IPS-NIHi7 (cell line): ENCODE measurements around the gene KIFC1.
"Not testable (repeated sequence)": the region's sequence is repeated elsewhere in the genome, so short reads cannot be mapped to it uniquely, and the experiment has no call there.

ENCODE experiments used
- DNase-seq: peaks from one replicate; pipeline ENCODE4 v3.0.0; 2012; ENCODE audit warnings: mixed read lengths; ENCODE audit errors: extremely low spot score

The KIFC1 gene, protein sequence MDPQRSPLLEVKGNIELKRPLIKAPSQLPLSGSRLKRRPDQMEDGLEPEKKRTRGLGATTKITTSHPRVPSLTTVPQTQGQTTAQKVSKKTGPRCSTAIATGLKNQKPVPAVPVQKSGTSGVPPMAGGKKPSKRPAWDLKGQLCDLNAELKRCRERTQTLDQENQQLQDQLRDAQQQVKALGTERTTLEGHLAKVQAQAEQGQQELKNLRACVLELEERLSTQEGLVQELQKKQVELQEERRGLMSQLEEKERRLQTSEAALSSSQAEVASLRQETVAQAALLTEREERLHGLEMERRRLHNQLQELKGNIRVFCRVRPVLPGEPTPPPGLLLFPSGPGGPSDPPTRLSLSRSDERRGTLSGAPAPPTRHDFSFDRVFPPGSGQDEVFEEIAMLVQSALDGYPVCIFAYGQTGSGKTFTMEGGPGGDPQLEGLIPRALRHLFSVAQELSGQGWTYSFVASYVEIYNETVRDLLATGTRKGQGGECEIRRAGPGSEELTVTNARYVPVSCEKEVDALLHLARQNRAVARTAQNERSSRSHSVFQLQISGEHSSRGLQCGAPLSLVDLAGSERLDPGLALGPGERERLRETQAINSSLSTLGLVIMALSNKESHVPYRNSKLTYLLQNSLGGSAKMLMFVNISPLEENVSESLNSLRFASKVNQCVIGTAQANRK

DNA sequence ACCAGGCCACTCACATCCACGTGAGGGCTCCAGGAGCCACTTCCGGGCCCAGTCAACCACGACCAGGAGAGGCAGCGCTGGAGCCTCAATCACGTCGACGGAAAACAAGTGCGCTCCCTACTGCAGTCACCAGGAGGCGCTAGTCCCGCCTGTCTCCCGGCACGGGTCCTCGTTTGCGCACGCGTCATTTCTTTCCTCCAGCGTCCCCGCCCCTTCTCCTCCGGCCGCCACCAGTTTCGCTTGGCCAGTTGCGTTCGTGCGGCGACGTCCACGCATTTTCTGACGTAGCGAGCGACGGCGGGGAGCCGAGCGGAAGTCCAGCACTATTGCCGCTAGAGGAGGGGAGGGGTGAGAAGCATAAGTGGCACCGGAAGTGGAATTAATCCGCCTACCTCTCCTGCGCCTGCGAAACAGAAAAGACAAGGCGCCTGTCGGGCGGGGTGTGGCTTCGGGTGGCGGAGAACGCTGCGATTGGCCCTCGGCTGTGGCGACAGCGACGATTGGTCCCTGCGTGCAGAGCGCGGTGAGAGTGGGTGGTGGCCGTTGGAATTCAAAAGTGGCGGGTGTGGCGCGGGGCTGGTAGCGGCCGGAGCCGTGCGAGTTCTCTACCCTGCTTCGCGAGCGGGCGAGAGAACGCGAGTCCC is at the start of gene KIFC1:
KIFC1 (plus strand) TSS at position 546 of the 644 bp plus-strand sequence. CDS start 163 bp downstream, outside the sequence.
- DNase-seq, result peak; percentile 95

DNA sequence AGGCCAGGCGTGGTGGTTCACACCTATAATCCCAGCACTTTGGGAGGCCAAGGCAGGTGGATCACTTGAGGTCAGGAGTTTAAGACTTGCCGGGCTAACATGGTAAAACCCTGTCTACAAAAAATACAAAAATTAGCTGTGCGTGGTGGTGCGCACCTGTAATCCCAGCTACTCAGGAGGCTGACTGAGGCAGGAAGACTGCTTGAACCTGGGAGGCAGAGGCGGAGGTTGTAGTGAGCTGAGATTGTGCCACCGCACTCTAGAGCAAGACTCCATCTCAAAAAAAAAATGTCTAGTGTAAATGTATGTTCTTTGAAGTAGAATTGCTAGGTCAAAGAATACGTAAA is 48.0 kb upstream of the KIFC1 start:
- DNase-seq, result not testable (repeated sequence)

DNA sequence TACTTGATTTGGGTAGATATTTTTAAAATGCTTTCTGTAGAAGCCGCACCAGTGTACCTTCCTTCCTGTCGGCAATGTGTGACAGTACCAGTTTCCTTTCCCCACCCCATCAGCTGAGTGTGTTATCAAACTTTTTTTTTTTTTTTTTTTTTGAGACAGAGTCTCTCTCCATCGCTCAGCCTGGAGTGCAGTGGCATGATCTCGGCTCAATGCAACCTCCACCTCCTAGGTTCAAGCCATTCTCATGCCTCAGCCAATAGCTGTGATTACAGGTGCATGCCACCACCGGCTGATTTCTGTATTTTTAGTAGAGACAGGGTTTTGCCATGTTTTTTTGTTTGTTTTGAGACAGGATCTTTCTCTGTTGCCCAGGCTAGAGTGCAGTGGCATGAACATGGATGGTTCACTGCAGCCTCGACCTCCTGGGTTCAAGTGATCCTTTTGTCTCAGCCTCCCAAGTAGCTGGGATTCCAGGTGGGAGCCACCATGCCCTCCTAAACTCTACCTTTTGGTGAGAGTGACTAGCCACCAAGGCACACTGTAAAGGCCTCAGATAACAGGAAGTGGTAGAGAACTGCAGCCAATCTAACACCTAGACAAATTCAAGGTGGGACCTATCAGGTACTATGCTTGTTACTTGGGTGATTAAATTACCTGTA is 47.5 kb upstream of the KIFC1 start:
- DNase-seq, result no peak

DNA sequence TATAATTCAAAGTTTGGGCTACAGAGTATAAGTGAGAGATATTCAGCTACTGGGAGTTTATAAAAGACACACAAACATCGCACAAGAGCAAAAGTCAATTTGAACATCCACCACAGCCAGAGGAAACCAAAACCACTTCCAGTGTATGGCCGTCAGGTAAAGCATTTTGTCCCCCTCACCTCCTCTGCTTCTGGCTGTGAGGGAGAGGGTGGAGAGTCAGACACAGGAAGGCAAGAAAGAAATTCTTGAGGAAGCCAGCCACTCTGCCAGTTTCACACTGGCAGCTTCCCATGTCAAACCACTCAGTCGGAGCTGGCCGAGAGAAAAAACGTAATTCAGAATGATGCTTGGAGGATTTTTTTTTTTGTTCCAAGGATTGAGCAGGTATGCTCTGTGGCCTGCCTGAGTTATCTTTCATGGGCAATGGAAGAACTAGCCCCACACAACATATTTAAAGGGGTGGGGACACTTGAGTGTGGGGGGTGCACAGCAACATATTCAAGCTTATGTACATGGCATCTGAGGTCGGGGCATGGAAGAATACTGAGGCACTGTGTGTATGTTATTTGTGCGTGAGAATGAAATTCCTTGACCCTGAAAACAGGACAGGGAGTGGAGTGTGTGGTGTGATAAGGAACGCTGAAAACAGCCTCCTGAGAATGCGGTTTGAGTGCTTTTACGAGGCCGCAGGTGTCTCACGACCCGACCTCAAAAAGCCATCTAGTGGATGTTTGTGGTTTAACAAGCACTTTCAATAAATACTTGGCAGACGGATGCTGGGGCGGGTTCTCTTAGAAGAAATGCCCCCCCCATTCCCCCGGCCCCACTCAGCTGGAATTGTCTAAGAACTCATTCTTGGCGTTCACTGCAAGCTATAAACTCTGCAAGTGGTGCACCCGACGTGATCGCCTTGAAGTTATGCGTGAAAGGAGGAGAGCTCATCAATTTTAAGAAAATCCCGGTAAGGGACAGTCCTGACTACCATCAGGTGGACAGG is 46.6 kb upstream of the KIFC1 start:
- DNase-seq, result peak; percentile 73

DNA sequence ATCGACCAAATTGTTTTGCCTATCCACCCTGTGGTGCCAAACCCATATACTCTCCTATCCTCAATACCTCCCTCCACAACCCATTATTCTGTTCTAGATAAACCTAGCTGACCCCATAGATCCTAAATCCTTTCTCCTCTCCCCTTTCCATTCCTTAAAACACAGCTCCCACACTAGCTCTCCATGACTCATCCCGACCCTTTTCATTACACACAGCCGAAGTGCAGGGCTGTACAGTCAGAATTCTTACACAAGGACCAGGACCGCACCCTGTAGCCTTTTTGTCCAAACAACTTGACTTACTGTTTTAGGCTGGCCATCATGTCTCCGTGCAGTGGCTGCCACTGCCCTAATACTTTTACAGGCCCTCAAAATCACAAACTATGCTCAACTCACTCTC is 44.7 kb upstream of the KIFC1 start:
- not testable (repeated sequence) for DNase-seq

DNA sequence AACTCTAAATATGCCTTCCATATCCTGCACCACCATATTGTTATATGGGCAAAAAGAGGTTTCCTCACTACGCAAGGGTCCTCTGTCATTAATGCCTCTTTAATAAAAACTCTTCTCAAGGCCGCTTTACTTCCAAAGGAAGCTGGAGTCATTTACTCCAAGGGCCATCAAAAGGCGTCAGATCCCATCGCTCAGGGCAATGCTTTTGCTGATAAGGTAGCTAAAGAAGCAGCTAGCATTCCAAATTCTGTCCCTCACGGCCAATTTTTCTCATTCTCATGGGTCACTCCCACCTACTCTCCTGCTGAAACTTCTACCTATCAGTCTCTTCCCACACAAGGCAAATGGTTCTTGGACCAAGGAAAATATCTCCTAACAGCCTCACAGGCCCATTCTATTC is 43.8 kb upstream of the KIFC1 start:
- DNase-seq, result no peak

DNA sequence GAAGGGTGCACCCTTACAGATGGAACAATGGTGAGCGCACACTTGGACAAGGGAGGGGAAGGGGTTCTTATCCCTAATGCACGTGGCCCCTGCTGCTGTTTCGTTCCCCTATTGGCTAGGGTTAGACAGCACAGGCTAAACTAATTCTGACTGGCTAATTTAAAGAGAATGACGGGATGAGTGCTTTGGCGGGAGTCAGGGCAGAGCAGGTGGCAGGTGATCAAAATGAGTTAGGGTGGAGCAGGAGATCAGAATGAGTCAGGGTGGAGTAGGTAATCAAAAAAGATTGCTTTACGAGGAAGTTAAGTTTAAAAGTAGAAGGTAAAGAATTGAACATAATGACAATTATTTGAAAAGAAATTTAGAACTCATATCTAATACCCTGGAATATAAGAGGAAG is 35.8 kb upstream of the KIFC1 start:
- not testable (repeated sequence) for DNase-seq

DNA sequence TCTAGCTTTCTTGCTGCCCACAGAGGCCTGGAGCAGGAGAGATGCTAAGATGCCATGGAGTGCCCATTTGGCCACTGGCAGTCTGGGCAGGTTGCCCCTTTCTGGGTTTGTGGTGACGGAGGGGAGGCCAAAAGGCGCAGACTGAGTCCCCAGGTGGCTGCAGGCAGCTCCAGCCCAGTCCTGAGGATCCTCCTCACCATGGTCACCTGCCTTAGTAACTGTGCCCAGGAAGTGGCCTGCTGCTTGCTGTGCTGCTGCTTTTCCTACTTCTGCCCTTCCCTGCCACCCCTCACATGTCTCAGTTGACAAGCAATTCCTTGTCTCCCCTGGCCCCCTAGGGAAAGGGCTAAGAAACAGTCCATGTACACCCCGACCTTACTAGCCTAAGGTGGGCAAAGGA is 35.3 kb upstream of the KIFC1 start:
- no peak for DNase-seq

DNA sequence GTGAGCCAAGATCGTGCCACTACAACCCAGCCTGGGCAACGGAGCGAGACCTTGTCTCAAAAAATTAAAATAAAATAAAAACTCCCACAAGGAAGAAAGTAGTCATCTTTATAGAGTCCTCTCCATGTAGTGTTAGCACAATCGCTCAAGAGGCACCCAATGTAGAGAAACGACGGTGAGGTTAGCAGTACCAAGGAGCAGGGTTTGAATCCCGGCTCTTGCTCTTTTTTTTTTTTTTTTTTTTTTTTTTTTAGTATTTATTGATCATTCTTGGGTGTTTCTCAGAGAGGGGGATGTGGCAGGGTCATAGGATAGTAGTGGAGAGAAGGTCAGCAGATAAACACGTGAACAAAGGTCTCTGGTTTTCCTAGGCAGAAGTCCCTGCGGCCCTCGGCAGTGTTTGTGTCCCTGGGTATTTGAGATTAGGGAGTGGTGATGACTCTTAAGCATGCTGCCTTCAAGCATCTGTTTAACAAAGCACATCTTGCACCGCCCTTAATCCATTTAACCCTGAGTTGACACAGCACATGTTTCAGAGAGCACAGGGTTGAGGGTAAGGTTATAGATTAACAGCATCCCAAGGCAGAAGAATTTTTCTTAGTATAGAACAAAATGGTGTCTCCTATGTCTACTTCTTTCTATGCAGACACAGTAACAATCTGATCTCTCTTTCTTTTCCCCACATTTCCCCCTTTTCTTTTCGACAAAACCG is 34.3 kb upstream of the KIFC1 start:
- not testable (repeated sequence) for DNase-seq

DNA sequence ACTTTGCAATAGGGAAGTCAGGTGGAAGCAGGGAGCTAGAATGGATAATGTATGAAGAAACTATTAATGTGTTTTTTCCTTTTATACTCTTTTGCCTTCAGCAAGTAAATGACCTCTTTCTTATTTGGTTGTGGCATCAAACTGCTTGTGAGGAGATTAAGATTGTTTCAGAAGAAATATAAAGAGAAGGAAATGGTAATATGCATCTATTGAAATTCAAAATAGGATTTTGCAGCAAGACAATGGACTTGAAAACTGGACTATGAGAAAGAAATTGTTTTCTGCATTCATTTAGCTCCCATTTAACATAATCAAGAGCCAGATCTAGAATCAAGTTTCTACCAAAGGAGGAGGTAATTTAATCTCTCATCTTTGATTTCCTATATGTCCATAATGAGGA is 32.3 kb upstream of the KIFC1 start:
- DNase-seq, result no peak

DNA sequence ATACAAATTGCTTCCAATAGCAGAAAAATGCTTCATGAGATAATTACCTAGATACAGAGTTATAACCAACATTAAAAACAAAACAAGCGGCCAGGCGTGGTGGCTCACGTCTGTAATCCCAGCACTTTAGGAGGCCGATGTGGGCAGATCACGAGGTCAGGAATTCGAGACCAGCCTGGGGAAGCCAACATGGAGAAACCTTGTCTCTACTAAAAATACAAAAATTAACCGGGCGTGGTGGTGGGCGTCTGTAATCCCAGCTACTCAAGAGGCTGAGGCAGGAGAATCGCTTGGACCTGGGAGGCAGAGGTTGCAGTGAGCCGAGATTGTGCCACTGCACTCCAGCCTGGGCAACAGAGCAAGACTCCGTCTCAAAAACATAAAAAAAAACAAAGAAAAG is 28.1 kb upstream of the KIFC1 start:
- not testable (repeated sequence) for DNase-seq

DNA sequence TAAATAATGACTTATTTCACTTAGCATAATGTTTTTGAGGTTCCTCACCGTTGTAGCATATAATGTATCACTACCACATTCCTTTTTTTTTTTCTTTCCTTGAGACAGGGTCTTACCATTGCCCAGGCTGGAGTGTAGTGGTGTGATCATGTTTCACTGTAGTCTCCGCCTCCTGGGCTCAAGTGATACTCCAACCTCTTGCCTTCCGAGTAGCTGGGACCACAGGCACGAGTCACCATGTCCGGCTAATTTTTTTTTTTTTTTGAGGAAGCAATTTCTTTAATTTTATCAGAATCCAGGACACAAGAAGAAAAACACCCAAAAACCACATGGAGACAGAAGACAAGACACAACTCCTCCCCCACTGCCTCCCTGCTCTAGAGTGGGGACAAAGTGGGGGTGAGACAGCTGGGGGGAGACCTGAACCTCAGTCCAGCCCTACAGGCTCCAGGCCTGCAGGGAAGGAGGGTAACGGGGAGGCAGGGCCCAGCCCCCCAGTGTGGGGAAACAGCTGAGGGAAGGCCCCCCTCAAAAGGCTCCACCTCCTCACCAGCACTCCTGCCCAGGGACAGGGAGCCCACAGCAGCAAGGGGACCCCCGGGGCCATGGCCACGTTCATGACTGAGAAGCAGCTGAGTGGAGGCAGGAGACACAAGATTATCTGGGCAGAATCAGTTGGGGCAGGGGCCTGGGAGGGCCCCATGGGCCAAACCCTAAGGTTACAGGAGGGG is 27.0 kb upstream of the KIFC1 start:
- not testable (repeated sequence) for DNase-seq

DNA sequence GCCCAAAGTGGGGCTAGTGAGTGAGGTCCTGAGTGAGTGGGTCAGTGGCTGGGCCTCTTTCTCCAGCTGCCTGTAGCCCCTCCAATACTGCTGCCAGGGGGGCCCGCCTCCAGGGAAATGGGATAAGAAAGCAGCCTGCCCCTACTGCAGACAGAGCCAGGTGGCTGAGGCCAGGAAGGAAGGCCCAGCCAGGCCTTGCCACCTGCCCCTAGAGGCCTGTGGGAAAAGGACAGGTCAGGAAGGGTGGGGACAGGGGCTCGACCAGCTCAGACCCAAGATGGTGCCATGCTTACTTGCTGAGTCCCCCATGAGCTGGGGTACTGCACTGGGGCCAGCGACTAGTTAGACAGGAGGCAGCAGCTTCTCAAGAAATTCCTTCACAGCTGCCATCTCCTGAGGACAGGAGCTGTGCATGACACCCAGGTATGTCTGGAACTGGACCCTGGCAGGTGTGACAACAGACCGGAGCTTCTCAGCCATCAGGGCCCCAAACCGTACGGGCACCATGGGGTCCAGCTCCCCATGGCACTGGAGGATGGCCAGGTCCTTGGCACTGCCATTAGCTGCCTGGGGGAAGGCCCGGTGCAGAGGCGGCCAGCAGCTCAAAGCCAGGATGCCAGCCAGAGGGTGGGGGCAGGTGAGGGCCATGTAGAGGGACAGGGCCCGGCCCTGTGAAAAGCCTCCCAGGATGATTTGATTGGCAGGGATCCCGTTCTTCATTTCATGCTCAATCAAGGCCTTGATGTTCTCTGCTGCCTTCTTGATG is 26.2 kb upstream of the KIFC1 start:
- DNase-seq, result not testable (repeated sequence)

DNA sequence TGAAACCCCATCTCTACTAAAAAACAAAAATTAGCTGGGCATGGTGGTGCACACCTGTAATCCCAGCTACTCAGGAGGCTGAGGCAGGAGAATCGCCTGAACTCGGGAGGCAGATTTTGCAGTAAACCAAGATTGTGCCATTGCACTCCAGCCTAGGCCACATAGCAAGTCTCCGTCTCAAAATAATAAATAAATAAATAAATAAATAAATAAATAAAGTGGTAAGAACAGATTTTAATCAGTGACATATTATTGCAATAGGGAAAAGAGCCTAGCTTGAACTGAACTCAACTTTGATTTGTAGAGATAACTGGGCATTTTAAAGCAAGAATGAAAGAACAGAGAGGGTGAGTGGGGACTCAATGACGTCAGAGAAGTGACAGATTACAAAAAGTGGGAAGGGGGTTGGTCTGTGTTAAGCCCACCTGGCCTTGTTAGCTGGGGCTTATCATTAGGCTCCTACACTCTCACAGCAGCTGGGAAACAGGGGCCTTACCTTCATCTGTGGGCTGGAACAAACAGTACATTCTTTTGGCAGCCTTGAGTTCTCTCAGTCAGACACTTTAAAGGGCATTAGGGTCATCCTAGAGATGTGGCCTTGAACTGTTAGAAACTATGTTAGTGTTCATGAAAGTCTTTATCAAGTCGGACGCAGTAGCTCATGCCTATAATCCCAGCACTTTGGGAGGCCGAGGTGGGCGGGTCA is 24.5 kb upstream of the KIFC1 start:
- no peak for DNase-seq

DNA sequence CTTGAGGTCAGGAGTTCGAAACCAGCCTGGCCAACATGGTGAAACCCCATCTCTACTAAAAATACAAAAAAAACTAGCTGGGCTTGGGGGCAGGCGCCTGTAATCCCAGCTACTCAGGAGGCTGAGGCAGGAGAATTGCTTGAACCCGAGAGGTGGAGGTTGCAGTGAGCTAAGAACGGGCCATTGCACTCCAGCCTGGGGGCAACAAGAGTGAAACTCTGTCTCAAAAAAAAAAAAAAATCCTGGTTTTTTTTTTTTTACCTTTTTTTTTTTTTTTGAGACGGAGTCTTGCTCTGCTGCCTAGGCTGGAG is 24.0 kb upstream of the KIFC1 start:
- not testable (repeated sequence) for DNase-seq

DNA sequence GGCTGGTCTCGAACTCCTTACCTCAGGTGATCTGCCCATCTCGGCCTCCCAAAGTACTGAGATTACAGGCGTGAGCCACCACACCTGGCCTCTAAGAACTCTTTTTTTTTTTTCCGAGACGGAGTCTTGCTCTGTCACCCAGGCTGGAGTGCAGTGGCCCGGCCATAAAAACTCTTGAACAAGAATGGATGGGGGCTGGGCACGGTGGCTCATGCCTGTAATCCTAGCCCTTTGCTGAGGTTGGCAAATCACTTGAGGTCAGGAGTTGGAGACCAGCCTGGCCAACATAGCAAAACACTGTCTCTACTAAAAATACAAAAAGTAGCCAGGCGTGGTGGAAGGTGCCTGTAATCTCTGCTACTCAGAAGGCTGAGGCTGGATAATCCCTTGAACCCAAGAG is 19.7 kb upstream of the KIFC1 start:
- DNase-seq, result not testable (repeated sequence)

DNA sequence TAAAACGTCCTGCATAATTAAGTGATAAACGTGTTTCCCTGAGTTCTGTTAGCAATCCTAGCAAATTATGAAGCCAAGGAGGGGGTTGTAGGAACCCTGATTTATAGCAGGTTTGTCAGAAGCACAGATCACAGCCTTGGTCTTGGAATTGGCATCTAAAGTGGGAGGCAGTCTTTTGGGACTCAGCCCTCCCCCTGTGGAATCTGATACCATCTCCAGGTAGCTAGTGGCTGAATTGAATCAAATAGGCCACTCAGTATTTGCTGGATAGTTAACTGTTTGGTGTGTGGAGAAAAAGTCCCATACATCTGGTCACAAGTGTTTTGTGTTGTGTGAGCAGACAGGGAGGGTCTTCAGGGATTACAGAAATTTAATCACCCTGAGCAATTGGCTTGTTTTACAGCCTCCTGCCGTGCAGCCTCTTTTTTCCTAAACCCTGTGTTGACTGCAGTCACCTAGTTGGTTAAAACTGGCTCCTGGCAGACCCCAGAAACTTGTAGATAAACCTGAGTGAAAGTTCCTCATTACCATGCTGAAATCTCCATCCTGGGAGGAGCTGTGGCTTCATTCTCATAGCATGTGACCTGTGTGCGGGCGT is 19.0 kb upstream of the KIFC1 start:
- DNase-seq, result no peak
